ENCODE results near the gene FCAMR.

Gene FCAMR, protein sequence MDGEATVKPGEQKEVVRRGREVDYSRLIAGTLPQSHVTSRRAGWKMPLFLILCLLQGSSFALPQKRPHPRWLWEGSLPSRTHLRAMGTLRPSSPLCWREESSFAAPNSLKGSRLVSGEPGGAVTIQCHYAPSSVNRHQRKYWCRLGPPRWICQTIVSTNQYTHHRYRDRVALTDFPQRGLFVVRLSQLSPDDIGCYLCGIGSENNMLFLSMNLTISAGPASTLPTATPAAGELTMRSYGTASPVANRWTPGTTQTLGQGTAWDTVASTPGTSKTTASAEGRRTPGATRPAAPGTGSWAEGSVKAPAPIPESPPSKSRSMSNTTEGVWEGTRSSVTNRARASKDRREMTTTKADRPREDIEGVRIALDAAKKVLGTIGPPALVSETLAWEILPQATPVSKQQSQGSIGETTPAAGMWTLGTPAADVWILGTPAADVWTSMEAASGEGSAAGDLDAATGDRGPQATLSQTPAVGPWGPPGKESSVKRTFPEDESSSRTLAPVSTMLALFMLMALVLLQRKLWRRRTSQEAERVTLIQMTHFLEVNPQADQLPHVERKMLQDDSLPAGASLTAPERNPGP

DNA sequence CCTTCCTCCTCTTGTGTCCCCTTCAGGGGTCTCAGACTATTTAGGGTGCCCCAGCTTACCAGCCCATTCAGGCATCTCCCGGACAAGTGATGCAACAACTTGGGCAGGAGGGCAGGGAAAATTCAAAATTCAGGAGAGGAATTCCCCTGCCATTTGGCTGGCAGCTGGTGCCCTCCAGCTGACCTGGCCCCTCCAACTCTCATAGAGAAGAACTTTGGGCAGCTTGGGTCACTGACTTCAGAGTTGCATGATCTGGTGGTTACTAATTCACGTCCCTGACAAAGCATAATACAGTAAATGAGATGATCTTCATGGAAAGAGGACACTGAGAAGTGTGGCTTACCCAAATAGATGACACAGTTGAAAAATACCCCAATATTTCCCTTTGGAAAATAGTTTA, at the start of gene FCAMR:
Gene FCAMR (minus strand): TSS at position 15 of the 400 bp plus-strand sequence. CDS start 335 bp downstream, outside the sequence.
- no peak for DNase-seq (ENCODE audit: low spot score)

GRCh38 chr1:207019661-207020060, 49.4 kb upstream of the FCAMR start:
- no peak for DNase-seq (ENCODE audit: low spot score)

DNA sequence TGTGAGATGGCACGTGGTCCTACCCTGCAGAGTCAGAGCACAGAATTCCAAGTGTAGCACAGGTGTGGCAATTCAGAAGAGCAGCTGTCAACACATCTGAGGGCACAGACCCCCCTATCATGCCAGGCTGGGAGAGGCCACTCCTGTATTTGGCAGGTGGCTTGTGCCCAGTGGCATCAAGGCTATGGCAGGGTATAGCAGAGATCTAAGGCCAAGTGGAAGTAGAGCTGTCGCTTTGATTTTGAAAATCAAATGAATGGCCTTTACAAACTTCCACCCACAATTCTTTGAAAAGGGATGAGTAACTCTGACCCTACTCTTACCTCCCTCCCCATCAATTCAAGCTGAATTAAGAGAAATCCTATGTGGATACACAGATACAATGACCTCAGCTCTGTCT, 48.9 kb upstream of the FCAMR start:
- DNase-seq (ENCODE audit: low spot score) = no peak

- no peak for DNase-seq (ENCODE audit: low spot score)
These were observed 48.4 kb upstream of the FCAMR start for GRCh38 chr1:207018707-207019106.

DNA sequence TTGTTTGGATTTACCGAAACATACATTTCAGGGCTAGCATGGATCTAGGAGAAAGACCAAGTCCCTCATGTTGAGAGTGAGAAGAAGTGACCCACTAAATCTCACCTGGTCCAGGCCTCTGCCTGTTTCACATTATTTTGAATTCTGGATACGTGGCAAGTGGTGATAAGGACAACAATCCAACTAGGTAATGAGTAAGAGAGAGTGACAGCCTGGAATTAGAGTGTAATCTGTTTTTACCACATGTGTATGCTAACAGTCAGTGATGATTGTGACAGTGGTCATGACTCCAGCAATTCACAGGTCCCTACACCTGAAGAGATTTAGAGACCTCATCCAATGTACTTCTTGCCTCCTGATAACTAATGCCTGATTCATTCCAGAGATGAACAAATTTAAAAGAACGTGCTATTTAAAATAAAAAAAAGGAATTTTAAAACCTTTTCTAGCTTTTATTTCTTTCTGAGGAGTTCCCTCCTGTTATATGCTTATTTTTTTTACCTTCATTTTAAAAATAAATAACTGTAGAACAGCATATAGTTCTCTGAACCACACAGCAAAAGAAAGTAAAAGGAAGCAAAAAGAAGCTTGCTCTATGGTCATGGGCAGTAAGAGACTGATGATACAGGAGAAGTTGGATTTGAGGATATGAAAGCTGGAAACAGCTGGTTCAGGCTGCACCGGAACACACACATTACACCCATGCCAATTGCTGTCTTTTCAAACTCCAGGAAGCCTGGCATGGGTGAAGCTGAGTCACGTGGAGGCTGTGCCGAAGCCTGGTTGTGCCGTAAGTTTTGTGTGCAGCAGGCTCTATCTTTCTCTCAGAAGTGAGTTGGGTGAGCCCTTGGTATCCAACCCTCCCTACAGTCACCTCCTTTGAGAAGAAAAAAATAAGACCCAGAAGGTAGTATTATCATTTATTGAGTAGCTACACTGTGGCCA, 47.6 kb upstream of the FCAMR start:
- no peak for DNase-seq (ENCODE audit: low spot score)

DNA sequence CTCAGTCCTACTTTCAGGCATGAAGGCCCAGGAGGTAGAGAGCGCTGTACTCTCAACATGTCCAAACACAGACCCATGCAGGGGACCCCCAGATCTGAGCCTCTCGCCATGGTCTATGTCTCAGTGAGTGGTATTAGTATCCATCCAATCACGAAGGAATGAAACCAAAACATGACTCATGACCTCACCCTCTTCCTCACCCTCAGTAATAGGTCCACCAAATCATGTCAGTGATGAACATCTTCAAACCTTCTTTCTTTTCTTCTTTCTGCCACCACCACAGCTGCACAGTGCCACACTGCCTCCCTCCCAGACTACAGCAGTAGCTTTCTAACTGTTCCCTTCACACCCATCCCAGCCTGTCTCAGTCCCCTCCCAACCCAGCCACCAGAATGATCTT, 45.5 kb upstream of the FCAMR start:
- DNase-seq (ENCODE audit: low spot score) = no peak

- no peak for DNase-seq (ENCODE audit: low spot score)
These were observed 44.5 kb upstream of the FCAMR start for GRCh38 chr1:207014728-207015127.

DNA sequence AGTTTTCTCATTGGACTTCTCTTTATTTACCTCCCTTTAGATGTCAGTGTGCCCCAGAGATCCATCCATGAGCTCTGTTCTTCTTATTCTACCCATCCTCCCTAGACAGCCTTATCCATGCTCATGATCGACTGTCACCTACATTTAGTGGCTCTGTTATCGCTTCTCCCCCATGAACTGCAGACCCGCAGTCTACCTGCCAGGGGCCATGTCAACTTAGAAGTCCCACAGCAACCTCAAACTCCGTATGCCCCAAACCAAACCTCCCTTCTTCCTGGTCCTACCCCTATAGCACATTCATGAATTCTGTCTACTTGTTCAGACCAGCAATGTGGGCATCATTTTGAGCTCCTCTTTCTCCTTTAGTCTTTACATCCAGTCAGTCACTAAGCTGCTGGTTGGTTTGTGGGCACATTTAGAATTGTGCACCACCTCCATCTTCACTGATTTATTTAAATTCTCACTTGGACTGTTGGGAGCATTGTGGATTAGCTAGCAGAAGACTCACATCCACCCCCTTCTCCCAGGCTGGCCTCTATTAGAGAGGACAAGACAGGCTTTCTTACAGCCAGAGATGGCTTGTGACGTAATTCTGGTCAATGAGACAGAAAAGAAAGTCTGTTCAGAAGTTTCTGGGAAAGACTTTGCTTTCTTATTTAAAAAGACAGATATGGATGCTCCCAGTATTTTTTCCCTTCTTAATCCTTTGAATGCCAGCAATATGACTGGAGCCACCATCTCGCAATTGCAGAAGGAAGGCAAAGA, 43.2 kb upstream of the FCAMR start:
- DNase-seq (ENCODE audit: low spot score) = no peak

- no peak for DNase-seq (ENCODE audit: low spot score)
These were observed 40.5 kb upstream of the FCAMR start for GRCh38 chr1:207010726-207011125.

DNA sequence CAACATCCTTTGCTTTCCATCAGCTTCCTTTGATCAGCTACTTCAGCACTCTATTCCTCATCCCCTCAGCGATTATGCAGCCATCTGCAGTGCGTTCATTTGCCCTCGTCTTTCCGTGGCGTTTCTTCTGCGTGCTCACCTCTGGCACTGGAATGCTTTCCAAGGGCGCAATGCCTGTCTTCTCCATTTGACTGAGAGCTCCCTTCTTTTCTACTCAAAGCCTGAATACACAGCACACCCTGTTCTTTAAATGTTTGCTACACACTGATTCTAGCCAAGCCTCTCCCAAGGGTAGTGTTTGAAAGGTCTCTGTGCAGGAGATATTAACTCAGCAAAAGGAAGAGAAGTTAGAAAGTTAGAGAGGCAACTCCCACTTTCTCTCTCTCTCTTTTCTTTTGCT, 39.7 kb upstream of the FCAMR start:
- DNase-seq (ENCODE audit: low spot score) = no peak

DNA sequence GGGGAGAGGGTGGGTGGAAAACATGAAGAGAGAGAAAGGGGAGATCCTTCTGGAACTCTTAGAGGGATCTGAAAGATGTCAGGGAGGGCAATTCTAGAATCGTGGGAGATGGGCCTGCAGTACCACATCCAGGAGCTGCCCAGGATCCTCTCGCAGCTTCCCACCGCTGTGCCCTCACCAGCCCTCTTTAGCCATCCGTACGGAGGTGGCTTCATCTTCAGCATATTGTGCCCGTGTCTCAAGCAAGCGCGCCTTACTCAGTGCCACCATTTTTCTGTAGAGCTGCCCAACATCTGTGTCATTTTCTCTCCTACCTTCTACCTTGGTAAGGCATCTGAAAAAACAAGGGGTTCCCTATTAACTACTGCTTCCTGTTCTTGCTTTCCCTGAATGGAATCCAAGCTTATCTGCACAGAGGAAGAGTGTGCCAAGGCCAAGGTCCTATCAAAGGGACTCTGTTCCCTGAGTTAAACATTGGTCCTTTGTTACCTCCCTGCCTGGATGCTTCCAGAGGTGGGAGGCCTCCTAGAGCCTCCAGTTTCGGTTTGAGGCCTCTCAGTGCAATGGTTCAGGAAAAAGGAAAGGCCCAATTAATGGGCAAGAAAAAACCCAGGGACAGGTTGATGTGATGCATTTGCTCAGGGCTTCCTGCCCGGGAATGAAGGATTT, 39.1 kb upstream of the FCAMR start:
- DNase-seq (ENCODE audit: low spot score) = no peak

DNA sequence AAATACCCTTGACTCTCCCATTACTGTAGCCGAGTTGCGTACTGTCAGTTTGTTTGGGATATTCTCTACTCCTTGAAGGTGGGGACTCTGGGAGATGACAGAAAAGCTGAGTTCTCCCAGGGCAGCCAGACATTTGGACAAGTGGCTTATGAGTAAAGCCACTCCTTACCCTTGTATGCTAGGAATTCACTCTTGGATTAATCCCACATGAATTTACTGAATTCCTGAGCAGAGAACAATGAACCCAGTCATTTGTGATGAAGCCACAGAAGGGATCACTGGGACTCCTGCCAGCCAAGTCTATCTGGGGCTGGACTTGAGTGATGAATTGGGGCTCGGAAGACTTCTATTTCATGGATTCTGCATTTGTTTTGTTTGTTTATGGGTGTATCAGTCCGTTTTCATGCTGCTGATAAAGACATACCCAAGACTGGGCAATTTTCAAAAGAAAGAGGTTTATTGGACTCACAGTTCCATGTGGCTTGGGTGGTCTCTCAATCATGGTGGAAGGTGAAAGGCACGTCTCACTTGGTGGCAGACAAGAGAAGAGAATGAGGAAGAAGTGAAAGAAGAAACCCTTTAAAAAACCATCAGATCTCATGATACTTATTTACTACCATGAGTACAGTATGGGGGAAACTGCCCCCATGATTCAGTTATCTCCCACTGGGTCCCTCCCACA, 37.2 kb upstream of the FCAMR start:
- DNase-seq (ENCODE audit: low spot score) = no peak

- DNase-seq (ENCODE audit: low spot score) = no peak
These were observed 36.7 kb upstream of the FCAMR start for GRCh38 chr1:207006914-207007313.

GRCh38 chr1:207006083-207006482, 35.8 kb upstream of the FCAMR start:
- no peak for DNase-seq (ENCODE audit: low spot score)

GRCh38 chr1:207004931-207005830, 34.9 kb upstream of the FCAMR start:
- DNase-seq (ENCODE audit: low spot score) = peak; percentile 44

DNA sequence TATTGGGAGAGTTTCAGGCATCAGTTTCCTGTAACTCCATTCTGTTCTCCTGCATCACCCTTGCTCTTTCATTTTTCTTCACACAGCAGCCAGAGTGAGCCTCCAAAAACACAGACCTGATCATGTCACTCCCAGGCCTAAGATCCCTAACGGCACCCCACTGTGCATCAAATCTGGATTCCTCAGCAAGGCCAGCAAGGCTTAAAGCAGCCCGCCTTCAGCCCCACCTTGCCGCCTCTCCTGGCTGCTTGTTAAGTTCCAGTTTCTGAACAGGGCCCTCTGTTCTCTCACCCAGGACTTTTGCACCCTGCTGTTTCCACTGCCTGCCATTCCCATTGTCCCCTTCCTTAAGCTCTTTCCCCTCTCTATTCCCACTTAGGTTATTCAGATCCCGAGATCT, 33.0 kb upstream of the FCAMR start:
- DNase-seq (ENCODE audit: low spot score) = no peak

DNA sequence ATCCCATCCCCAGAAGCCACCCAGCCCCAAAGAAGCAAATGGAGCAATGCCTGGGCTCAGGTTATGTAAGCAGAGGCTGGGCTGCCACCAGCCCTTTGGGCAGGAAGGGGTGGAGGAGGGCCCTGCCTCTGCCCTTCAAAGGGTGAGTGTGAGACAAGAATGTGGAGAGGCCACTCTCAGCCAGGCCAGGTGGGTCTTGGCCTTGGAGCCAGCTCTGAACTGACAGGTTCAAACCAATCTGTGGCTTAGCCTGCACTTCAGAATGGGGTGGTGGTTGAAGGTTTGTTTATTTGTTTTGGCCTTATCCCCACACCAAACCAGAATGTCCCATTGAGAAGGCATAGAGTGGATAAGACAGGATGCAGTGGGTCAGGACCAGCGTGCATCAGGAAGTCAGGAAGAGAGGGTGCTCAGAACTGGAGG, 32.5 kb upstream of the FCAMR start:
- no peak for DNase-seq (ENCODE audit: low spot score)

DNA sequence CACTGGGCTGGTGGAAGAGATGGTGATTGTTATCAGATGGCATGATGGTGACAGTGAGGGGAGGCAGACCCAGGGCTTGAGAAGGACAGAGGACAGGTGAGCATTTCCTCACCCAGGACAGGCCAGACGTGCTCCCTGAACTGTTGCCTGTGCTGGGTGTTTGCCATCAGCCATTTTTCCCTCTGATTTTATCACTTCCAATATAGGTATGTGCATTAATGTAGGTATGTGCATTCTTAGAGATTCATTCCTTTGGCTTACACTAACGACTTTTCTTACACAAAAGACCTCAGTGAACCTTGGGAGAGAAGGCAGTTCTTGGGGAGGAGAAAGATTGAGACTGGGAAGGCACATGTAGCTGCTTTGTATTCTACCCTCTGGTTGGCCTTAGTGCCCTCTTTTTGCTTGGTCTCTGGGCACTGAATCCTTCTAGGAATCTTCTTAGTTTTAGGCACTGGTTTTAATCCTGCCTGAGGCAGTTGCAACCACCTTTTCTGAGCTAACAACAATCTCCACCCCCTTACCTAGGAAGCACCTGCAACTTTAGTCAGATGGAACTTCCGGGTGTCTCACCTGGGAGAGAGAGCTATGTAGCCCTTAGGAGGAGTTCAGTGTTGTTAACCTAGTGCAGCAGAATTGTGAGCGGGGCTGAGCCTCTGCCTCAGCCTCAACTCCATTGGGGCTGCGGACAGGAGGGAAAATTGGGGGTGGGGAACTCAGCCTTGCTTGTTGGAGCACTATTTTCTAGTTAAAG, 31.4 kb upstream of the FCAMR start:
- no peak for DNase-seq (ENCODE audit: low spot score)
